Activated naive CD8-positive, alpha-beta T cell treated with anti-CD3 and anti-CD28 coated beads for 36 hours (primary cell): ENCODE results near the gene SRBD1. TPM values are rescaled to one million over a fixed set of nuclear protein-coding genes. Genes with fewer than 3 reads are reported as not detected.

Source experiments
- DNase-seq: peaks from one replicate; pipeline ENCODE4 v3.0.0; 2021
- H3K27ac Mint-ChIP-seq: one replicate; pipeline ENCODE4 v1.8.0; 2022; ENCODE audit warnings: mild to moderate bottlenecking, moderate library complexity, mixed read lengths
- H3K27me3 Mint-ChIP-seq: one replicate; pipeline ENCODE4 v1.8.0; 2022; ENCODE audit warnings: mild to moderate bottlenecking, mixed read lengths
- H3K36me3 Mint-ChIP-seq: one replicate; pipeline ENCODE4 v1.8.0; 2021; ENCODE audit warnings: mild to moderate bottlenecking, mixed read lengths
- H3K4me1 Mint-ChIP-seq: one replicate; pipeline ENCODE4 v1.8.0; 2021; ENCODE audit warnings: mixed read lengths
- H3K4me3 Mint-ChIP-seq: one replicate; pipeline ENCODE4 v1.8.0; 2022; ENCODE audit warnings: mild to moderate bottlenecking, moderate library complexity, mixed read lengths
- H3K9me3 Mint-ChIP-seq: one replicate; pipeline ENCODE4 v1.8.0; 2022; ENCODE audit warnings: mixed read lengths
- total RNA-seq, 2 experiments: library from RNA; stranded (reverse); gene quantifications; one replicate each; pipeline ENCODE4 v1.2.3, GENCODE V29; 2021

The SRBD1 gene, protein sequence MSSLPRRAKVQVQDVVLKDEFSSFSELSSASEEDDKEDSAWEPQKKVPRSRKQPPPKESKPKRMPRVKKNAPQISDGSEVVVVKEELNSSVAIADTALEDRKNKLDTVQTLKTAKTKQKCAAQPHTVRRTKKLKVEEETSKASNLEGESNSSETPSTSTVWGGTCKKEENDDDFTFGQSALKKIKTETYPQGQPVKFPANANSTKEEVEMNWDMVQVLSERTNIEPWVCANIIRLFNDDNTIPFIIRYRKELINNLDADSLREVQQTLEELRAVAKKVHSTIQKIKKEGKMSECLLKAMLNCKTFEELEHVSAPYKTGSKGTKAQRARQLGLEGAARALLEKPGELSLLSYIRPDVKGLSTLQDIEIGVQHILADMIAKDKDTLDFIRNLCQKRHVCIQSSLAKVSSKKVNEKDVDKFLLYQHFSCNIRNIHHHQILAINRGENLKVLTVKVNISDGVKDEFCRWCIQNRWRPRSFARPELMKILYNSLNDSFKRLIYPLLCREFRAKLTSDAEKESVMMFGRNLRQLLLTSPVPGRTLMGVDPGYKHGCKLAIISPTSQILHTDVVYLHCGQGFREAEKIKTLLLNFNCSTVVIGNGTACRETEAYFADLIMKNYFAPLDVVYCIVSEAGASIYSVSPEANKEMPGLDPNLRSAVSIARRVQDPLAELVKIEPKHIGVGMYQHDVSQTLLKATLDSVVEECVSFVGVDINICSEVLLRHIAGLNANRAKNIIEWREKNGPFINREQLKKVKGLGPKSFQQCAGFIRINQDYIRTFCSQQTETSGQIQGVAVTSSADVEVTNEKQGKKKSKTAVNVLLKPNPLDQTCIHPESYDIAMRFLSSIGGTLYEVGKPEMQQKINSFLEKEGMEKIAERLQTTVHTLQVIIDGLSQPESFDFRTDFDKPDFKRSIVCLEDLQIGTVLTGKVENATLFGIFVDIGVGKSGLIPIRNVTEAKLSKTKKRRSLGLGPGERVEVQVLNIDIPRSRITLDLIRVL
- total RNA-seq: 10 to 100 TPM; 18.2 to 19.1 TPM

DNA sequence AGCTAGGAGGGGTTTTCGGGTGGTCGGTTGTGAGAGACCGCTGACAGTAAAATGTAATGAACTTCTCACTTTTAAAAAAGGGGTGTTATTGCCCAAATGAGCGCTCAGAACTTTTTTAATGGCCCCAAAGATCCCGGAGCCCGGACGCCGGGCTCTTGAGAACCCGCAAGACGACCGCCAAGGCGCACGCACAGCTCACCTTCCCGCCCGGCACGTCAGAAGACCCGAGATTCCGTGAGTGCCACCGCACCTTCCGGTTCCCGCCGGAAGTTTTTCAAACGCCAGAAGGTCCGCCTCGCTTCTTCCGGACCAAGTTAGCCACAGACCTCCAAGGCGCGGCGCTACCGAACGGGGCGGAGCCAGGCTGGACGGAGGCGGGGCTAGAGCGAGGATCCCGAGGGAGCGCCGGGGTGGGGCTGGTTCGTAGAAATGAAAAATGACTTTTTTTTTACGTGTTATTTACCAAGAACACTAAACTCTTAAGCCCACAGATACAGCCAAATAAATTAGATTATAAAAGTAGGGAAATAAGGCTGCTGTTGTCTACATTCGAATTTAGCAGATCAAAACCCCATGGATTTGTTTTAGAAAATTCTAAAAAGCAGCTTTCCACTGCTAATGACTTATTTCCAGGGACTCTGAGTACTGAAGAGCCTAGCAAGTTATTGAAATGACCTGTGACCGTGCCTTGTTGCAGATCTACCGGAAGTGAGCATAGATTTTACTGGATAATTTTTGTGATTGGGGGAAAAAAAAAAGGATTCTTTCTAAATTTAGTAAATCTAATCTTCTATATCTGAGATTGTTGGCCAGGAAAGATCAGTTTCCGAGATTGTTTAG lies at the start of gene SRBD1:
Gene SRBD1, minus strand, starts transcription at position 248 of the 840 bp plus-strand sequence. CDS start 5,826 bp downstream, outside the sequence.
- Mint-ChIP-seq H3K27me3 (no peaks in the 10 kb centered on the region), H3K27ac (peak within 1 kb of the TSS; percentile 94), H3K9me3 (no peaks in the 10 kb centered on the region), H3K4me3 (peak within 1 kb of the TSS; percentile 96), H3K36me3 (no peaks in the 10 kb centered on the region), H3K4me1 (peaks cover 22% of the 10 kb centered on the region)
- DNase-seq: peak; percentile 92

DNA sequence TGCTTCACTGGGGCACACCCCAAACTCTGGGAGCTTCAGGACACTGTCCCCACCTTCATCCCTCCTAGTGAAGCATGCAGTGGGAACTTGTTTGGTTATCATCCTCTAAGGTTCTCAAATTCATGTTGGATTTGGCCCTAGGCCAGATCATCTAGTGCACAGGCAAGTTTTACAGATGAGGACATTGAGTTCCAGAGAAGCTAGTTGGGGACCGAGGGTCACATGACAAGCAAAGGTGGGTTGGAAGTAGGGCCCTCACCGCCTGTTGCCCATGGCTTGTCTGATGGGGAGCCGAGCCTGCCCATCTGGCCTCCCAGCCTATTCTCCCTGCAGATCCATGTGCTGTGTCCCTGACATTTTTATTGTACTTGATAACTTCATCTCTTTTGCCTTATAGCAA lies 43.2 kb upstream of the SRBD1 start:
- H3K36me3 Mint-ChIP-seq: peaks cover 2% of the 10 kb centered on the region
- H3K4me3 Mint-ChIP-seq: no peak overlapping the region
- DNase-seq: no peak
- peaks cover 27% of the 10 kb centered on the region for H3K4me1 Mint-ChIP-seq
- H3K27me3 Mint-ChIP-seq: peaks cover 3% of the 10 kb centered on the region
- H3K9me3 Mint-ChIP-seq: no peaks in the 10 kb centered on the region
- H3K27ac Mint-ChIP-seq: no peak overlapping the region

GRCh38 chr2:45653122-45653913 lies 42.3 kb upstream of the SRBD1 start:
- Mint-ChIP-seq H3K27ac (no peak overlapping the region), H3K27me3 (peaks cover 3% of the 10 kb centered on the region), H3K9me3 (no peaks in the 10 kb centered on the region), H3K36me3 (peaks cover 2% of the 10 kb centered on the region), H3K4me1 (peaks cover 27% of the 10 kb centered on the region), H3K4me3 (peak overlapping the region; percentile 80)
- DNase-seq: no peak

DNA sequence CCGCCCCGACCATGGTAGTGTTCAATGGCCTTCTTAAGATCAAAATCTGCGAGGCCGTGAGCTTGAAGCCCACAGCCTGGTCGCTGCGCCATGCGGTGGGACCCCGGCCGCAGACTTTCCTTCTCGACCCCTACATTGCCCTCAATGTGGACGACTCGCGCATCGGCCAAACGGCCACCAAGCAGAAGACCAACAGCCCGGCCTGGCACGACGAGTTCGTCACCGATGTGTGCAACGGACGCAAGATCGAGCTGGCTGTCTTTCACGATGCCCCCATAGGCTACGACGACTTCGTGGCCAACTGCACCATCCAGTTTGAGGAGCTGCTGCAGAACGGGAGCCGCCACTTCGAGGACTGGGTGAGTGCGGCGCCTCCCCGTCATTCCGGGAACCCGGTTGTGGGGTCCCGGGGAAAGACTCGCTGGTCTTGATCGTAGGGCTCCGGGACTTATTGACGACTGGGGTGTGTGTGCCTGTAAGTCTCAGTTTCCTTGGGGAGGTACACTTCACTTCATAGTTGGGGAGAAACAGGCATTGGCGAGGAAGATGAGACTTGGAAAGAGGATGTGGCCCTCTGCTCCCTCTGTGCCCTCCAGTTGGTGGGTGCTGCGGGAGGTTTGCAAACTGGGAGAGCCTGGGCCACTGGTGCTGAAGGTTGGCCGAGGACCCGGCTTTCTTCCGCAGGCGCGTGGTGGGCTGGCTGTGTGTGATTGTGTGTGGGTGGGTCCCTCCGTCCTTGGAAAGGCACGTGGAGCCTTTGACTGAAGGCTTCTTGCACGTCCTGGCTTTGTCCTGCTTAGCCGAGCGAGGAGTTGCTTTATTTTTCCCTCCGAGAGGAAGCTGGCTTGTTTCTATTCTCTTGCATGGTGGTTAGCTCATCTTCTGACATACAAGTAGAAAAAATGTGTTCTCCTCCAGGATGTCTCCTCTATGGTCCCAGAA lies 41.3 kb upstream of the SRBD1 start:
- Mint-ChIP-seq H3K36me3 (peaks cover 2% of the 10 kb centered on the region), H3K27ac (peak overlapping the region; percentile 56), H3K9me3 (no peaks in the 10 kb centered on the region), H3K27me3 (peaks cover 3% of the 10 kb centered on the region), H3K4me3 (peak overlapping the region; percentile 80), H3K4me1 (peaks cover 27% of the 10 kb centered on the region)
- peak; percentile 35 for DNase-seq

DNA sequence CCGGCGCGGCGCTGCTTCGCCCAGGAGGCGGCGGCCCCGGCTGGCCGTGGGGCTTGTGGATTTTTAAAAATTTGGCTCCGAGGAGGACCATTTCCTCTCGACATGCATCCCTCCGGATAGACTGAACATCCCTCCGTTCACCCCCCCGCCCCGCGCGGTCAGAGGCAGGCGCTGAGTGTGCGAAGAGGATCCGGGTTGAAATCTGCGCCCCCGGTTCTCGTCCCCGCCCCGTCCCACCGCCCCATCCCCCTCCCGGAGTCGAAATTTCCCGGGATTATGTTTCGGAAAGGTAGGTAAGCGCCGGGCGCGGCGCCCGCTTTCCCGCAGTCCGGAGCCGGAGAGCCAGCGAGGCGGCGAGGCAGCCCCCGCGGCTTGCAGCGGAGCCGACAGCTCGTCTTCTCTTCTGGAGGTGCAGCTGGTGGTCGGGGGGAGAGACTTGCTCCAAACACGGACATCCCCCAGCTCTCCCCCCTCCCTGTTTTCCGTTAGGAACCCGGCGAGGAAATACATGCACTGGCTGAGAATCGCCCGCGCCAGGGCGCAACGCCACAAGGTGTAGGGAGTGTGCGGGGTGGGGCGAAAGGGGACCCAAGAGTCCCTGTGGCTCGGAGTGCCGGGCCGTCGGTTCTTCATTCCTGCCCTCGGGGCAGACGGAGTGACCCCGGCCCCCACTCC lies 40.5 kb upstream of the SRBD1 start, which contains the start of gene PRKCE:
Gene PRKCE, plus strand, starts transcription at position 261 of the 675 bp plus-strand sequence.
- Mint-ChIP-seq H3K27ac (peak within 1 kb of the TSS; percentile 93), H3K4me1 (peaks cover 27% of the 10 kb centered on the region), H3K27me3 (peaks cover 3% of the 10 kb centered on the region), H3K36me3 (peaks cover 2% of the 10 kb centered on the region), H3K4me3 (peak within 1 kb of the TSS; percentile 95), H3K9me3 (no peaks in the 10 kb centered on the region)
- DNase-seq: peak; percentile 30

- no peaks in the 10 kb centered on the region for H3K9me3 Mint-ChIP-seq
- H3K4me3 Mint-ChIP-seq: peak overlapping the region; percentile 95
- peaks cover 27% of the 10 kb centered on the region for H3K4me1 Mint-ChIP-seq
- H3K27ac Mint-ChIP-seq: peak overlapping the region; percentile 93
- H3K36me3 Mint-ChIP-seq: peaks cover 2% of the 10 kb centered on the region
- peak; percentile 88 for DNase-seq
- H3K27me3 Mint-ChIP-seq: peaks cover 3% of the 10 kb centered on the region
These were observed 39.9 kb upstream of the SRBD1 start for GRCh38 chr2:45650851-45651414.

DNA sequence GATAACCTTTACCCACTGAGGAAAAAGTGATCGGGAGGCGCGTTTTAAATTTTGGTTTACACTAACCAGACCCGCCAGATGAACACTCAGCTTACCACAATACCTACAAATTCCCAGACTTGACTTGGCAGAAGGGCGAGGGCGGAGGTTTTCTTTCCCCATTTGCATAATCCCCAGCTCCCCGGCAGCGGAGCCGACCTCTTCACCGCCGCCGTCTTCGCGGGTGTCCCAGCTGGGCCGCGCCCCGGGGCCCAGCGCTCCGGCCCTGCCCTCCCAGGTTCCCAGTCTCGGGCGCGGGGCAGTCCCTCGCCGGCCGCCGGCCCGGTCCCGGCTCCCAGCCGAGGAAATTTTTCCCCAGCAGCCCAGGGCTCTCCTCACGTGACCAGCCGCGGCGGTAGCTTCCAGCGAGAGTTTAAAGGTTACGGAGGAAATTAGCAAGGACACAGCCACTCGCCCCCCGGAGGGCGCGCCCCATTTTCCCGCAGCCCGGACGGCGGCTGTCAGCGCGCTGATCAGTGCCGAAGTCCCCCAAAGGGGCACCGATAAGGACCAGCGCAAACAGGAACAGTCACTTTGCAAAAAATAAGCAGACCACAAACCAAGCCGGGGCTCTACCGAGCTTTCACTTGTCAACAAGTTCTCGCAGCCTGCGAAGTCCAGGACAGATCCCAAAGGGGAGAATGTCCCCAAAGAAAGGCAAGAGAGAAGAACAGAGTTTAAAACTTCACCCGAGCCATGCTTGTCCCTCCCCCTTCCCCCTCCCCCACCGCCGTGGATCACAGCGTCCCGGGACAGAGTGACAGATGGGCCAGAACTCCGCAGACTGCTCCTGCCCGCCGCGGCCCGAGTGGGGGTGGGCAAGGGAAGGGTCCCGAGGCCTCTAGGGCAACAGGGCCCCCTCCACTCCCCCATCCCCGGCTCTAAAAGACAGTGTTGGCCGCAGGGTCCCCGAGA lies 39.1 kb upstream of the SRBD1 start:
- Mint-ChIP-seq H3K4me3 (peak overlapping the region; percentile 83), H3K36me3 (peaks cover 2% of the 10 kb centered on the region), H3K27ac (peak overlapping the region; percentile 83), H3K27me3 (peaks cover 4% of the 10 kb centered on the region), H3K9me3 (no peaks in the 10 kb centered on the region), H3K4me1 (peaks cover 25% of the 10 kb centered on the region)
- peak; percentile 39 for DNase-seq

DNA sequence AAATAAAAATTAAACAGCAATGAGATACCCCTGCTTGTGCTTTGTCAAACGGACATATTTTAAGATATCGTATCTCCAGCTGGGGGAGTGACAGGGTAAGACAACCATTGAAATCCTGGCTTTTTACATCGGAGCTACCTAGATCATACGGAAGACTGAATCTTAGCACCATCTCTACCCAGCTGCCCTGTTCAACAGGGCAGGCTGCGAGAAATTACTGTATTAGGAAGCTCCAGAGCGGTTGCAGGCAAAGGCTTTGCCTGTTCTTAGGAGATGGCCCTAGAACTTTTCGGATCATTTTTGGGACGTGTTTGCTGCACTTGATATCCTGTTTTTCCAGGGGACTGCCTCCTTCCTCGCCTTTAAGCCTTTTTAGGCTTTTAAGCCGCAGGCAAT lies 38.4 kb upstream of the SRBD1 start:
- DNase-seq: no peak
- peak overlapping the region; percentile 83 for H3K4me3 Mint-ChIP-seq
- H3K36me3 Mint-ChIP-seq: peaks cover 2% of the 10 kb centered on the region
- H3K27ac Mint-ChIP-seq: peak overlapping the region; percentile 38
- H3K27me3 Mint-ChIP-seq: peaks cover 6% of the 10 kb centered on the region
- no peaks in the 10 kb centered on the region for H3K9me3 Mint-ChIP-seq
- H3K4me1 Mint-ChIP-seq: peaks cover 25% of the 10 kb centered on the region

- no peak overlapping the region for H3K4me3 Mint-ChIP-seq
- no peak for DNase-seq
- peaks cover 2% of the 10 kb centered on the region for H3K36me3 Mint-ChIP-seq
- no peak overlapping the region for H3K27ac Mint-ChIP-seq
- H3K9me3 Mint-ChIP-seq: no peaks in the 10 kb centered on the region
- H3K4me1 Mint-ChIP-seq: peaks cover 25% of the 10 kb centered on the region
- peaks cover 11% of the 10 kb centered on the region for H3K27me3 Mint-ChIP-seq
These were observed 37.6 kb upstream of the SRBD1 start for GRCh38 chr2:45648636-45649035.

GRCh38 chr2:45647986-45648520 lies 37.0 kb upstream of the SRBD1 start:
- Mint-ChIP-seq H3K27ac (no peak overlapping the region), H3K4me3 (no peak overlapping the region), H3K36me3 (peaks cover 2% of the 10 kb centered on the region), H3K27me3 (peaks cover 16% of the 10 kb centered on the region), H3K4me1 (peaks cover 22% of the 10 kb centered on the region), H3K9me3 (no peaks in the 10 kb centered on the region)
- DNase-seq: no peak

DNA sequence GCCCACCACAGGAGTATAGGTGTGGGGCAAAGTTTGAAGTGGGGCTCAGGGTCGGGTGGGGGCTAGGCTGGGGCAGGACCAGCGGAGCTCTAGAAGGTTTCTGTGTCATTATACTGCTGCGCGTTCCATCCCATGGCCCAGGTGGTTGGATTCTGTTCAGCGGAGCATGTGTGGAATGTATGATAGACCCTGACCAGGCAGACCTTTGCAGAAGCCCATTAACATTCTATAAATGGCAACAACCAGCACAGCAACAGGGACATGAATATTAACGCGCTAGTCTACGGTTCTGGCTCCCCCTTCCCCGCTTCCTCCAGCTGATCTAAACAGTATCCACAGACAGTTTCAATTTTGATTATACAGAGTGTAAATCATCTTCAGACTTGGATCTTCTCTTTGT lies 36.3 kb upstream of the SRBD1 start:
- no peaks in the 10 kb centered on the region for H3K9me3 Mint-ChIP-seq
- H3K4me3 Mint-ChIP-seq: no peak overlapping the region
- peaks cover 17% of the 10 kb centered on the region for H3K27me3 Mint-ChIP-seq
- no peak for DNase-seq
- H3K36me3 Mint-ChIP-seq: no peaks in the 10 kb centered on the region
- H3K4me1 Mint-ChIP-seq: peaks cover 15% of the 10 kb centered on the region
- H3K27ac Mint-ChIP-seq: no peak overlapping the region
